Kidney (tissue), 14 donors: Measurements from ENCODE around the gene HNF4A. TPM values are rescaled to one million over a fixed set of nuclear protein-coding genes. Genes with fewer than 3 reads are reported as not detected.

ENCODE experiments used
- DNase-seq, 5 donors: peaks; one replicate each; pipeline ENCODE4 v3.0.0-alpha.2; 2013 to 2020
- FAIRE-seq: peaks from 2 replicates; lab custom pipeline; 2012; peaks lifted over from hg19 to GRCh38; lab: Jason Lieb, UNC
- H3K27ac ChIP-seq, 2 donors: one replicate each; pipeline ENCODE4 v1.7.0; 2013; ENCODE audit warnings: low read depth in 2 of 2, low read length in 2 of 2, inconsistent platforms in 1 of 2
- H3K27me3 ChIP-seq: one replicate; pipeline ENCODE4 v1.7.1; 2013; ENCODE audit warnings: low read length, inconsistent platforms; ENCODE audit not compliant: control insufficient read depth, insufficient read depth
- H3K36me3 ChIP-seq, 3 donors: one replicate each; pipeline versions ENCODE4 v1.7.0 to v1.7.1; 2013; ENCODE audit warnings: low read length in 3 of 3, control low read depth in 1 of 3, inconsistent platforms in 1 of 3; ENCODE audit not compliant: insufficient read depth in 3 of 3, control insufficient read depth in 2 of 3
- H3K4me1 ChIP-seq, 3 donors: one replicate each; pipeline versions ENCODE4 v1.7.0 to v1.7.1; 2013; ENCODE audit warnings: low read length in 3 of 3, inconsistent platforms in 1 of 3, low read depth in 1 of 3; ENCODE audit not compliant: control insufficient read depth in 2 of 3, insufficient read depth in 2 of 3
- H3K4me3 ChIP-seq, 3 donors: one replicate each; pipeline versions ENCODE4 v1.7.0 to v1.8.1; 2013; ENCODE audit warnings: low read length in 3 of 3, control low read depth in 1 of 3, inconsistent platforms in 1 of 3
- H3K9ac ChIP-seq, 3 donors: one replicate each; pipeline versions ENCODE4 v1.7.0 to v1.7.1; 2013; ENCODE audit warnings: low read length in 3 of 3, control low read depth in 1 of 3, inconsistent platforms in 1 of 3
- H3K9me3 ChIP-seq, 3 donors: one replicate each; pipeline versions ENCODE4 v1.7.0 to v1.7.1; 2013; ENCODE audit warnings: low read length in 3 of 3, control low read depth in 1 of 3, inconsistent platforms in 1 of 3; ENCODE audit not compliant: control insufficient read depth in 2 of 3, insufficient read depth in 1 of 3
- CTCF ChIP-seq: IDR thresholded peaks from 3 replicates; pipeline ENCODE4 v1.5.1; 2012; ENCODE audit warnings: mild to moderate bottlenecking, moderate library complexity, borderline replicate concordance; ENCODE audit not compliant: insufficient read depth; ENCODE audit errors: extremely low read depth
- intact Hi-C: fragments of 100-400 bp; cut with DNase I; formaldehyde crosslinking; loops from one replicate; pipeline ENCODE4 v1.11.1; 2022
- polyA plus RNA-seq: library from polyadenylated mRNA; stranded (reverse); fragments of 350-450 nt; fragmentation: Illumina TruSeq; extraction: RNeasy Lipid Tissue Mini Kit (QIAGEN cat#74804); gene quantifications from one replicate; pipeline ENCODE4 v1.2.3, GENCODE V29; 2014; ENCODE audit warnings: low read depth, low replicate concordance; ENCODE audit not compliant: insufficient read depth
- total RNA-seq: library from RNA; stranded (reverse); fragmentation: NEBNext Ultra II Directional; extraction: Animal tissue kit (Norgen Biotek cat#: 25700); gene quantifications from one replicate; pipeline ENCODE4 v1.2.1, GENCODE V29; 2021
- donor health status: control.
- donor health status: control.
- donor health status: control.
- donor health status: control.
- donor health status: control.
- donor health status: DM: yes; HTN: yes; CAD: no.
- donor health status: Normal renal cell carcinoma (clear cell type).

Gene HNF4A
- total and polyA plus RNA-seq, 2 donors from 2014 or later, result 26.0 to 42.1 TPM

DNA sequence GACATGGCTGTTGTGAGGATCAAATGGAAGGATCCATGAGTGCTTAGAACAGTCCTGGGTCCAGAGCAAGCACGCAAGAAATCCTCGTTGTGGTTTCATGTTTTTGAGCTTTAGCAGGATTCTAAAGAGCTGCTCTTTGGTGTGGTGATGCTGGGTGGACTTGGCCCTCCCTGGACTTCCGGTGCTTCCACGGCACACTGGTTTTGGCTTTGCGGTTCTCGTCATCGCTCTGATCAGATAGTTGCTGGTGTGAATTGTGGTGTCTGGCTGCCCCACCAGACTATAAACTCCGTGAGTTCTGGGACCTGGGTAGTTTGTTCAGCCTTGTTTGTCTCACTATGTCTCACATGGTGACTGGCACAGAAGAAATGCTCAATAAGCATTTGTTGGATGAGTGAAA, 3.3 kb downstream of the HNF4A start:
- H3K27ac ChIP-seq, result no peak overlapping the region
- intact Hi-C loops, result no loop called here
- no peak for TF ChIP-seq CTCF
- H3K4me3 ChIP-seq, result no peak overlapping the region
- no peak for DNase-seq
- peaks cover 0 to 3% (median 0%) of the 10 kb centered on the region in 3 donors for H3K36me3 ChIP-seq
- peaks cover 0 to 6% (median 5%) of the 10 kb centered on the region in 3 donors for H3K4me1 ChIP-seq
- H3K9me3 ChIP-seq, result no peaks in the 10 kb centered on the region
- FAIRE-seq, result no peak
- no peak overlapping the region for H3K9ac ChIP-seq
- no peaks in the 10 kb centered on the region for H3K27me3 ChIP-seq

DNA sequence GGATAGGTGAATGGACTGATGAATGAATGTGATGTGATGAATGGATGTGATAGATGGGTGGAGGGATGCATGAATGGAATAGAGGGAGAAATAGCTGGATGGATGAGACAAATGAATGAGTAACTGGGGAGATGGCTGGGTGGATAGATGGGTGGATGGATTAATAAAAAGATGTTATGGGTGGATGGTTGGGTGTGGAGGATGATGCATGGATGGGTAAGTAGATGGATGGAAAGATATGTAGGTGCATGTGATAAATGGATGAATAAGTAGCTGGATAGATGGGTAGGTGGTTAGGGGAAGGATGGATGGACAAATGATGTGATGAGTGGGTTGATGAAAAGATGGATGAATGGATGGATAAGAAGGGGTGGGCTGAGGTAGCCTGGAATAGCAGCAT, 4.7 kb downstream of the HNF4A start:
- TF ChIP-seq CTCF, result no peak
- no peak overlapping the region for H3K4me3 ChIP-seq
- H3K4me1 ChIP-seq, result peaks cover 0 to 6% (median 5%) of the 10 kb centered on the region in 3 donors
- H3K27ac ChIP-seq, result no peak overlapping the region
- DNase-seq, result no peak
- intact Hi-C loops, result no loop called here
- H3K27me3 ChIP-seq, result no peaks in the 10 kb centered on the region
- peaks cover 0 to 3% (median 0%) of the 10 kb centered on the region in 3 donors for H3K36me3 ChIP-seq
- no peak for FAIRE-seq
- H3K9me3 ChIP-seq, result no peaks in the 10 kb centered on the region
- H3K9ac ChIP-seq, result no peak overlapping the region

GRCh38 chr20:44361021-44361420, 5.5 kb downstream of the HNF4A start:
- H3K9ac ChIP-seq, result no peak overlapping the region
- H3K27me3 ChIP-seq, result no peaks in the 10 kb centered on the region
- no peak for DNase-seq
- no peak overlapping the region for H3K4me3 ChIP-seq
- no peak overlapping the region for H3K27ac ChIP-seq
- FAIRE-seq, result no peak
- no peaks in the 10 kb centered on the region for H3K9me3 ChIP-seq
- intact Hi-C loops, result no loop called here
- H3K4me1 ChIP-seq, result peaks cover 0 to 6% (median 5%) of the 10 kb centered on the region in 3 donors
- TF ChIP-seq CTCF, result no peak
- peaks cover 0 to 3% (median 0%) of the 10 kb centered on the region in 3 donors for H3K36me3 ChIP-seq

DNA sequence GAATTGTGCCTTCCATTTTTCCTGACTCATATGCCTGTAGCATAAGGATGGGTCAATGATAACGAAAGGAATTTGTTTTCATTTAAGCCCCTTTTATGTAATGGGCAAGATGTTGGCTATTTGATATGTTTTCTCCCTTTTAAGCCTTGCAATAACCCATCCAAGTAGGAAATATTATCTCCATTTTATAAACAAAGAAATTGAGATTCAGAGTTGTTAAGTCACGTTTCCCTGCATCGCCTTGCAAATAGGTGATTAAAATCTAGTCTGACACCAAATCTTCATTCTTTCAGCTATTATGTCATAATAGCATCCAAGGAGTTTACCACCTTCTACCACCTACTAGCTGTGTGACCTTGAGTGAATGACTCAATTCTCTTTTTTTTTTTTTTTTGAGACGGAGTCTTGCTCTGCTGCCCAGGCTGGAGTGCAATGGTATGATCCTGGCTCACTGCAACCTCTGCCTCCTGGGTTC, 7.0 kb downstream of the HNF4A start:
- no peak for FAIRE-seq

More for the DNA sequence above, 7.0 kb downstream of the HNF4A start:
- no peak for TF ChIP-seq CTCF
- Histone ChIP-seq H3K27ac (no peak overlapping the region), H3K36me3 (peaks cover 0 to 3% (median 0%) of the 10 kb centered on the region in 3 donors), H3K9ac (no peak overlapping the region), H3K27me3 (no peaks in the 10 kb centered on the region), H3K4me3 (no peak overlapping the region), H3K4me1 (peaks cover 0 to 5% (median 2%) of the 10 kb centered on the region in 3 donors), H3K9me3 (no peaks in the 10 kb centered on the region)
- DNase-seq, result no peak
- intact Hi-C loops, result no loop called here
